Subcutaneous abdominal adipose tissue (tissue), 5 donors: ENCODE data around the gene CIT.
A peak's percentile ranks its signal among the peaks of the same experiment; 100 is the strongest.

Experiments
- H3K27ac ChIP-seq: one replicate; pipeline ENCODE4 v1.7.0; 2013; ENCODE audit warnings: low read depth, mild to moderate bottlenecking, inconsistent platforms, low read length, moderate library complexity
- H3K27me3 ChIP-seq, 5 donors: one replicate each; pipeline ENCODE4 v1.7.0; 2013; ENCODE audit warnings: low read length in 5 of 5, inconsistent platforms in 1 of 5; ENCODE audit not compliant: control insufficient read depth in 5 of 5, insufficient read depth in 4 of 5
- H3K36me3 ChIP-seq, 5 donors: one replicate each; pipeline ENCODE4 v1.7.0; 2013; ENCODE audit warnings: low read length in 5 of 5; ENCODE audit not compliant: control insufficient read depth in 5 of 5, insufficient read depth in 5 of 5
- H3K4me1 ChIP-seq, 5 donors: one replicate each; pipeline ENCODE4 v1.7.0; 2013; ENCODE audit warnings: low read length in 5 of 5, mild to moderate bottlenecking in 3 of 5, moderate library complexity in 1 of 5; ENCODE audit not compliant: control insufficient read depth in 5 of 5, insufficient read depth in 5 of 5
- H3K4me3 ChIP-seq, 5 donors: one replicate each; pipeline ENCODE4 v1.7.0; 2013; ENCODE audit warnings: low read length in 5 of 5, low read depth in 1 of 5
- H3K9ac ChIP-seq, 5 donors: one replicate each; pipeline ENCODE4 v1.7.0; 2013; ENCODE audit warnings: low read length in 5 of 5, mild to moderate bottlenecking in 4 of 5, moderate library complexity in 3 of 5
- H3K9me3 ChIP-seq, 5 donors: one replicate each; pipeline ENCODE4 v1.7.0; 2013; ENCODE audit warnings: low read length in 5 of 5; ENCODE audit not compliant: control insufficient read depth in 5 of 5
- donor health status: healthy.
- donor health status: healthy.
- donor health status: healthy.
- donor health status: healthy.
- donor health status: healthy.

Gene CIT, protein sequence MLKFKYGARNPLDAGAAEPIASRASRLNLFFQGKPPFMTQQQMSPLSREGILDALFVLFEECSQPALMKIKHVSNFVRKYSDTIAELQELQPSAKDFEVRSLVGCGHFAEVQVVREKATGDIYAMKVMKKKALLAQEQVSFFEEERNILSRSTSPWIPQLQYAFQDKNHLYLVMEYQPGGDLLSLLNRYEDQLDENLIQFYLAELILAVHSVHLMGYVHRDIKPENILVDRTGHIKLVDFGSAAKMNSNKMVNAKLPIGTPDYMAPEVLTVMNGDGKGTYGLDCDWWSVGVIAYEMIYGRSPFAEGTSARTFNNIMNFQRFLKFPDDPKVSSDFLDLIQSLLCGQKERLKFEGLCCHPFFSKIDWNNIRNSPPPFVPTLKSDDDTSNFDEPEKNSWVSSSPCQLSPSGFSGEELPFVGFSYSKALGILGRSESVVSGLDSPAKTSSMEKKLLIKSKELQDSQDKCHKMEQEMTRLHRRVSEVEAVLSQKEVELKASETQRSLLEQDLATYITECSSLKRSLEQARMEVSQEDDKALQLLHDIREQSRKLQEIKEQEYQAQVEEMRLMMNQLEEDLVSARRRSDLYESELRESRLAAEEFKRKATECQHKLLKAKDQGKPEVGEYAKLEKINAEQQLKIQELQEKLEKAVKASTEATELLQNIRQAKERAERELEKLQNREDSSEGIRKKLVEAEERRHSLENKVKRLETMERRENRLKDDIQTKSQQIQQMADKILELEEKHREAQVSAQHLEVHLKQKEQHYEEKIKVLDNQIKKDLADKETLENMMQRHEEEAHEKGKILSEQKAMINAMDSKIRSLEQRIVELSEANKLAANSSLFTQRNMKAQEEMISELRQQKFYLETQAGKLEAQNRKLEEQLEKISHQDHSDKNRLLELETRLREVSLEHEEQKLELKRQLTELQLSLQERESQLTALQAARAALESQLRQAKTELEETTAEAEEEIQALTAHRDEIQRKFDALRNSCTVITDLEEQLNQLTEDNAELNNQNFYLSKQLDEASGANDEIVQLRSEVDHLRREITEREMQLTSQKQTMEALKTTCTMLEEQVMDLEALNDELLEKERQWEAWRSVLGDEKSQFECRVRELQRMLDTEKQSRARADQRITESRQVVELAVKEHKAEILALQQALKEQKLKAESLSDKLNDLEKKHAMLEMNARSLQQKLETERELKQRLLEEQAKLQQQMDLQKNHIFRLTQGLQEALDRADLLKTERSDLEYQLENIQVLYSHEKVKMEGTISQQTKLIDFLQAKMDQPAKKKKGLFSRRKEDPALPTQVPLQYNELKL (N-terminal part only)

GRCh38 chr12:119876761-119877638, at the start of gene CIT:
TSS of gene CIT (minus strand) at chr12:119877320. CDS start at chr12:119876168, 1,152 bp downstream.
- peak within 1 kb of the TSS; percentile 26 to 82 (median 68) for H3K9ac ChIP-seq
- peaks cover 0 to 14% (median 12%) of the 10 kb centered on the region in 5 donors for H3K4me1 ChIP-seq
- peak within 1 kb of the TSS; percentile 77 to 84 (median 80) for H3K4me3 ChIP-seq
- H3K9me3 ChIP-seq, result no peaks in the 10 kb centered on the region
- H3K27me3 ChIP-seq, result no peaks in the 10 kb centered on the region
- no peaks in the 10 kb centered on the region for H3K36me3 ChIP-seq
- no peak within 1 kb of the TSS for H3K27ac ChIP-seq

- no peak overlapping the region for H3K4me3 ChIP-seq
- H3K27ac ChIP-seq, result no peak overlapping the region
- H3K36me3 ChIP-seq, result no peaks in the 10 kb centered on the region
- H3K27me3 ChIP-seq, result peaks cover 0 to 4% (median 2%) of the 10 kb centered on the region in 5 donors
- no peak overlapping the region for H3K9ac ChIP-seq
- H3K4me1 ChIP-seq, result no peaks in the 10 kb centered on the region
- no peaks in the 10 kb centered on the region for H3K9me3 ChIP-seq
These were observed 48.1 kb upstream of the CIT start for GRCh38 chr12:119925269-119925668.

DNA sequence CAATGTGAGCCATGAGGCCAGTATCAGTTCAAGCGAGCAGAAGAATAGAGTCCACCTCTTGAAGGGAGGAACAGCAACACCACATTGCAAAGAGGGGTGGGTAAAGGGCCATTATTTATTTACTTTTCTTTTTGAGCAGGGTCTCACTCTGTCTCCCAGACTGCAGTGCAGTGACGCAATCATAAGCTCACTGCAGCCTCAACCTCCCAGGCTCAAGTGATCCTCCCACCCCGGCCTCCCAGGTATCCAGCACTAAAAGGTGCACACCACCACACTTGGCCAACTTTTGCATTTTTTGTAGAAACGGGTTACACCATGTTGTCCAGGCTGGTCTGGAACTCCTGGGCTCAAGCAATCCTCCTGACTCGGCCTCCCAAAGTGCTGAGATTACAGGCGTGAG, 42.9 kb upstream of the CIT start:
- H3K27ac ChIP-seq, result no peak overlapping the region
- H3K9ac ChIP-seq, result no peak overlapping the region
- H3K4me3 ChIP-seq, result no peak overlapping the region
- no peaks in the 10 kb centered on the region for H3K9me3 ChIP-seq
- H3K4me1 ChIP-seq, result no peaks in the 10 kb centered on the region
- no peaks in the 10 kb centered on the region for H3K36me3 ChIP-seq
- H3K27me3 ChIP-seq, result peaks cover 0 to 2% (median 0%) of the 10 kb centered on the region in 5 donors

DNA sequence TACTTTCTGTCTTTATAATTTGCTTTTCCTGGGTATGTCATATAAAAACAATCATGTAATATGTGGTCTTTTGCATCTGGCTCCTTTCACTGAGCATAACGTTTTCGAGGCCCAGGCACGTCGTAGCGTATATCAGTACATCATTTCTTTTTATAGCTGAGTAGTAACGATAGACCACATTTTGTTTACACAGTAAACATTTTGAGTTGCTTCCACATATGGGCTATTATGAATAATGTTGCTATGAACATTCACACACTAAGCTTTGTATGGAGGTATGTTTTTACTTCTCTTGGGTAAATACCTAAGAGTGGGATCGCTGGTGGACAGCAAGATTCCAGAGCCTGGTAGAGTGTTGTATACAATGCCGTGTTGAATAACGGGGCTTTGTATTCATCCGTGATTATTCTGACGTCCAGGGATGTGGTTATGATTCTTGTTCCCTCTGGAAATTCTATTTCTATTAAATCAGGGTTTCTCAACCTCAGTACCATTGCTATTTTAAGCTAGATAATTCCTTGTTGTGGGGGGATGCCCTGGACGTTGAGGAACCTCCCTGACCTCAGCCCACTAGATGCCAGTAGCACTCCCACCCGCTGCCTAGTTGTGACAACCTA, 38.9 kb upstream of the CIT start:
- Histone ChIP-seq H3K27ac (no peak overlapping the region), H3K9me3 (no peaks in the 10 kb centered on the region), H3K9ac (no peak overlapping the region), H3K27me3 (peaks cover 0 to 2% (median 0%) of the 10 kb centered on the region in 5 donors), H3K36me3 (no peaks in the 10 kb centered on the region), H3K4me1 (no peaks in the 10 kb centered on the region), H3K4me3 (no peak overlapping the region)

GRCh38 chr12:119914666-119915065, 37.5 kb upstream of the CIT start:
- Histone ChIP-seq H3K9me3 (no peaks in the 10 kb centered on the region), H3K36me3 (no peaks in the 10 kb centered on the region), H3K4me1 (no peaks in the 10 kb centered on the region), H3K9ac (no peak overlapping the region), H3K4me3 (no peak overlapping the region), H3K27me3 (peaks cover 0 to 2% (median 0%) of the 10 kb centered on the region in 5 donors), H3K27ac (no peak overlapping the region)

DNA sequence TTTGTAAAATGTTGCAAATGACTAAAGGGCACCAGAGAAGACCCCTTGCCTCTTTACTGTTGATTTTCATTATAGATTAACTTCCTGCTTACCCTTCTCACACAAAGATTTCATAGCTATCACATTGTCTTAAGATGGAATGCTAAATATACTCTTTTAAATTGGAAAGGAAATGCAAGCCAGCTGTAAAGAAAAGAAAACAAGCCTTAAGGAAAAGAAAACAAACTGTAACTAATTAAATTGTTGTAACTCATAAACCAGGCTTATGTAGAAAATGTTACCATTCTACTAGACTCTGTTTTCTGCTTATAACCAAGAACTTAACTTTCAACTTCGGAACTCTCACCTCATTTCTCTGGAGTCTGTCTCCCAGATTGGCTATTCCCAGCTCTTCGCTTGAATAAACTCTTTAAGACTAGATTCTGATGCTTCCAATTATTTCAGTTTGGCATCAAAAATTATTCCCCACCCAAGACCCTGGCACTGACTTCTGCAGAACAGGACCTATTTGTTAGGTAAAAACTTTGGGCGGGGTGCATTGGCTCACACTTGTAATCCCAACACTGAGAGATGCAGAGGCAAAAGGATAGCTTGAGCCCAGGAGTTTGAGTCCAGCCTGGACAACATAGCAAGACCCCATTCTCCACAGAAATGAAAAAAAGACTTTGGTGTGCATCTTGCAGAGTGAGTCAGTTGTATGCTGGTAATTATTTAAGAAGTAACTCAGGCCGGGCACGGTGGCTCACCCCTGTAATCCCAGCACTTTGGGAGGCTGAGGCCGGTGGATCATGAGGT, 36.6 kb upstream of the CIT start:
- Histone ChIP-seq H3K9ac (no peak overlapping the region), H3K27ac (no peak overlapping the region), H3K27me3 (peaks cover 0 to 7% (median 0%) of the 10 kb centered on the region in 5 donors), H3K4me3 (no peak overlapping the region), H3K9me3 (no peaks in the 10 kb centered on the region), H3K36me3 (no peaks in the 10 kb centered on the region), H3K4me1 (no peaks in the 10 kb centered on the region)

- Histone ChIP-seq H3K9ac (no peak overlapping the region), H3K27me3 (peaks cover 0 to 7% (median 0%) of the 10 kb centered on the region in 5 donors), H3K4me1 (no peaks in the 10 kb centered on the region), H3K36me3 (no peaks in the 10 kb centered on the region), H3K9me3 (no peaks in the 10 kb centered on the region), H3K27ac (no peak overlapping the region), H3K4me3 (no peak overlapping the region)
These were observed 34.1 kb upstream of the CIT start for GRCh38 chr12:119911182-119911581.

DNA sequence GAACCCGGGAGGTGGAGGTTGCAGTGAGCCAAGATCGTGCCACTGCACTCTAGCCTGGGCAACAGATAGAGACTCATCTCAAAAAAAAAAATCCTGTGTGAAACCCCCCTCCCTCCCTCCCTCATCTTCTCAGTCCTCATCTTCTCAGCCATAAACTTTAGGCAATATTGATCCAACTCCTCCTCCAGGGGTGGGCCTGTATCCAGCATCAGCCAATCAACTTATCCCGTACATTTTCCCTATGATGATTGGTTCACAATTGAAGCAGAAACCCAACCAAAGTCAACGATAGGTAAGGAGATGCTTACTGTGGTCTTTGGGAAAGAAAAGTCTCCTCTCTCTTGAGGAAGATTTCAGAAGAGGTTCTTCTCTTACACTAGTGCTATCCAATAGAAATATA, 33.5 kb upstream of the CIT start:
- H3K9me3 ChIP-seq, result no peaks in the 10 kb centered on the region
- H3K9ac ChIP-seq, result no peak overlapping the region
- no peaks in the 10 kb centered on the region for H3K36me3 ChIP-seq
- H3K4me3 ChIP-seq, result no peak overlapping the region
- peaks cover 0 to 7% (median 0%) of the 10 kb centered on the region in 5 donors for H3K27me3 ChIP-seq
- no peaks in the 10 kb centered on the region for H3K4me1 ChIP-seq
- no peak overlapping the region for H3K27ac ChIP-seq
